NCI-H2029 treated with DMSO at 0.1 percent for 48 hours (cell line): ENCODE measurements around the gene GRAMD2A.

ENCODE experiments used
- DNase-seq: peaks from one replicate; lab custom pipeline; 2025; lab: John Stamatoyannopoulos, UW

The GRAMD2A gene

DNA sequence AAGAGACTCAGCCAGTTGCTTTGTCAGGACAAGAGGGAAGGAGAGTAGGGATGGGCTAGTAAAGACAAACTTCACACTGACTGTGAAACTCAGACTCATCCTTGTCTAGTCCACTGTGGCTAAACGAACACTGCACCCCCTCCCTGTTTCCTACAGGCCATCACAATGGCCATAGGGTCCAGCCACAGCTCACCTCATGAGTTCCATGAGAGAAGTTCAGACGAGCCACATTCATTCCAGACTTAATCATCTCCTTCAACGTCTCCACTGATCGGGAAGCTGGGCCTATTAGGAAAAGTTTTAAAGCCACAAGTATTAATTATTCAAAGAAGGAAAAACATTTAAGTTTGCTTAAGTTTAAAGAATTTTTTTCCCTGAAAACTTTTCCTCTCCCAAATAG is 19.6 kb upstream of the GRAMD2A start:
- no peak for DNase-seq

DNA sequence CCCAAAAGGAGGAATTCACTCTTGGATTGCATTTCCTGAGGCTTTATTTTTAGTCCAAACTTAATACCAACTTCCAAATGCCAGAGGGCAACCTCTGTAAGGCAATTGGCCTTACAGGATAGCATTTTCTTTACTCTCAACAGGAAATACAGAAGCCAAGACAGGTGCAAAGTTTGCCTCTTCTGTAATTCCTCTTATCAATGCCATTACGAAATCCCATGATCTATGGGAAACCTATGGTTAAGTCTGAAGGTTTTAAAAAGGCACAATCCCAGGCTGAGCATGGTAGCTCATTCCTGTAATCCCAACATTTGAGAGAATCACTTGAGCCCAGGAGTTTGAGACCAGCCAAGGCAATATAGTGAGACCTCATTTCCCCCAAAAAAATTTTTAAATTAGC is 18.5 kb upstream of the GRAMD2A start:
- no peak for DNase-seq

DNA sequence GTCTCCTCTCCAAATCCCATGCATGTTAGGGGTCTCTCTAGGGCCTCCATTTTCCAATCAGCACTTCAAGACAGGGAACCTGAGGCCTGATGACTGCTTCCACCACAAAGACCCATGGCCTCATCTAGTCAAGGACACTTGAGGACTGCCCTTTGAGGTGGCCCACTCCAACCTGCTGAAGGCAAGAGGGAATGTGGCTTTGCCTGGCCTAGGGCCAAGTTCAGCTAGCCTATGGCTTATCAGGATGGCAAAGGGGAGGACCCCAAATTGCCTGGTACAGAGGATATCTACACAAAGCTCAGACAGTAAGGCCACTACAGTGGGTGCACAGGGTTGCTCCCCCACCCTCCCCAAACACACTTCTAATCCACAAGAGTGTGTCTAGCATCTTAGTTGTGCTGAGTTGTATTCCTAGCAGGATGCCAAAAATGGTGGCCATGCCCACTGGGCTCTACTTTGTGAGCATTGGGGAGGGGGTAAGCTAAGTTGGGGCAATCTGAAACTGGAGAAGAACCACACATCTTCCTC is 10.0 kb upstream of the GRAMD2A start:
- no peak for DNase-seq

DNA sequence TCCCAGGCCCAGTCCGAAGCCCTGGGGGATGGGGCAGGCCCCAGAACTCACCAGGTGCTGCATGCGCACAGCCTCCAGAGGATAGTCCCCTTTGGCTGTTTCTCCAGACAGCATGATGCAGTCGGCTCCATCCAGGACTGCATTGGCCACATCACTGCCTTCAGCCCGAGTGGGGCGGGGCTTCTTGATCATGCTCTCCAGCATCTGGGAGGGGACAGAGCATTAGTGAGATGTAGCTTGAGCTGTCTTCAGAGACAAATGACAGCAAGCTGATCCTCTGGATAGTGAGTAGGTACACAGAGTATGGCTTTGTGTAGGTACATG is 9.1 kb upstream of the GRAMD2A start:
- DNase-seq: no peak

DNA sequence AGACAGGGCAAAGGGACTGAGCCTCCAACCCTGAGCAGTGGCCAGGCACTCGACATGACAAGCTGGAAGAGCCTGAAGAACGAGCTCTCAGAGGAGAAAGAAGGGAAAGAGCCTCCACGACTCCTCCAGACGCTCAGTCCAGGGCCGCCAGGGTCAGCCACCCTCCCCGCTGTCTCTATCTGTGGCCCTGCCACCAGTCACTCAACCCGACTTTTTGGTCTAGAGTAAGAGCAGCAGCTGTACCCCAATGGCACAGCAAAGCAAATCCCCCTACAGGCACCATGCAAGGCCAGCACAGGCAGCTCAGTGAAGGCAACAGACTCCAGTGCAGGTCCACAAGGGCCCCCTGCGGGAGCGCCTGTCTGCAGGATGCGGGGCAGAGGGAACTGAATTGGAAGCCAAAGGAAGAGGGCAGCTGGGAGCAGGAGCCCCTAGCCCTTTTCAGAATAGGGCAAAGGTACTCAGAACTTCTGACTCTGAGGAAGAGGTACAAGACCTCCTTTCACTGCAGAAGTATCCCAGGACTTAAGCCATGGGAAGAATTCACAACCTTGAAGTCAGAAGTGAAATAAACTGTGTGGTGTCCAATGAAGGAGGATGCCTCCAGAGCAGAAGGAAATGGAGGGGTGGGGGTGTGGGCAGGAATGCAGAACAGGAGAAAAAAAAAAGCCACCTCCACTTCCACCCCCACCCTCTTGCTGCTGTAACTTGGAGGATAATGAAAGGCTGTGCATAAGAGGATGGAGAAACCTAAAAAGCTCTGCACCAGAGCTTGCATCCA is 8.5 kb upstream of the GRAMD2A start:
- no peak for DNase-seq

DNA sequence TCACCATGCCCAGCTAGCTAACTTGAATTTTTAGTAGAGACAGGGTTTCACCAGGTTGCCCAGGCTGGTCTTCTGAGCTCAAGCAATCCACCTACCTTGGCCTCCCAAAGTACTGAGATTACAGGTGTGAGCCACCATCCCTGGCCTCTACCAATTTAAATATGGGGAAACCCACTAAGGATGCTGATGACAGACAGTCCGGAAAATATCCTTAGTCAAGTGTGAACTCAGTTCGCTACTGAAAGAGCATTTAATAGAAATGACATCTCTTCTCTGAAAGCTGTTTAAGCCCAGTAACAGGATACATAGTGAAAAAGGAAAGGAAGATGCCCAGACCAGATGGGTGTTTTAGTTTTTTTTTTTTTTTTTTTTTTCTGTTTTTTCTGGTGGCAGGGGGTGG is 7.7 kb upstream of the GRAMD2A start:
- DNase-seq: no peak

DNA sequence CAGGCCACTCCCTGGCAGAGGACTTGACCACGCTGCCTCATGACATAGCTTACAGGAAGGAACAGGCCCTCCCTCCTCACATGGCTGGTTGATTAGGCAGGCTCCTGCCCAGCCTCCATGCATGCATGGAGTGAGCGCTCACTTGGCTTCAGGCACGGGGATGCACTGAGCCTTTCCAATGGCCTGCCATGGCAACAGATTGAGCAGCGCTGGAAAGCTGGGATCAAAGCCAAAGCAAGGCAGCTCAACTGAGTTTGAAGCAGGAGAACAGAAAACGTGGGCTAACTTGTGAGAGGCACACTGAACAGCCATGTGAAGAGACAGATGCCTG is 5.9 kb upstream of the GRAMD2A start:
- DNase-seq: peak; percentile 11

DNA sequence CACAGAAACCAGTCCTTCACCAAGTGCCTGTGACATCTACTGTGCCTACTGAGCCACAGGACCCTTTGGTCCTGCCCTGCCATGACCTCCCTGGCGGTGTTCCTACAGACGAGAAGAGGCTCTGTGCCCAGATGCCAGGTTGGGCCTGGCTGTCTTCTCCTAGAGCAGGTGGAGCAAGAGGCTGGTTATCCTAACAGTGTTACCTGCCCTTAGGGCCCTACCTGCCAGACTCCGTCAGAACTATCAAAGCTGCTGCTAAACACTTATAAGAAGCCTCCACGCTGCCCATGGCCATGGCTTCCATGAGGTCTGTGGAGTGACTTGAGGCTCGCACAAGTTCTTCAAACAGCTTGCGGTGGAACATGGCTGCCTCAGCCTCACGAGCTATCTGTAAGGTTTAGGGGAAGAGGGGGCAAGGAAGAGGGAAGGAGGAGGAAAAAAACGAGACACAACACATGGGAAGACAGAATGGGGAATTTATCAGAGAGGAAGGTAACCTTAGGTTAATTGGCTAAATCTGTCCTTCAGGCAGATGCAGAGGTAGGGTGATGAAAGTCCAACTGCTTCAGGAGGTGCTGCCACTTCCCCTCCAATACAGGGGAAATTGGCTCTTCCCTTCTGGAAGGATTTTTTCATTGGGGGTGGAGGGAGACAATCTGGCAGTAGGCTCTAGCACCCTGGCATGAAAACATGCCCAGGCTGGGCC is 5.4 kb upstream of the GRAMD2A start:
- DNase-seq: no peak

DNA sequence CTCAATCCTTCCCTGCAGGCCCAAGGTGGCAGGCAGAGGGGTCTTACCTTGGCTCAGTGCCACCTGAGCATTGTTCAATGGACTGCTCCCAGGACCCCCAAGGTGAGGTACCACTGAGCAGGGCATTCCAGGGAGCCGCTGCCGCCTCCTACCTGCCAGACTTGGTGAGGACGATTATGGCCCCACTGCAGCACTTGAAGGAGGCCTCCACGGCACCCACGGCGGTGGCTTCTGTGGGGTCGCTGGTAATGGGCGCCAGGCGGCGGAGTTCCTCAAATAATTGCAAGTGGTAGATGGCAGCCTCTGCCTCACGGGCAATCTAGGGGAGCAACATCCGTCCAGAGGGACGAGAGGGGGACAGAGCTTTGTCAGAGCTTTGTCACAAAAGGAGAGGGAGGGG is 4.7 kb upstream of the GRAMD2A start:
- DNase-seq: no peak

DNA sequence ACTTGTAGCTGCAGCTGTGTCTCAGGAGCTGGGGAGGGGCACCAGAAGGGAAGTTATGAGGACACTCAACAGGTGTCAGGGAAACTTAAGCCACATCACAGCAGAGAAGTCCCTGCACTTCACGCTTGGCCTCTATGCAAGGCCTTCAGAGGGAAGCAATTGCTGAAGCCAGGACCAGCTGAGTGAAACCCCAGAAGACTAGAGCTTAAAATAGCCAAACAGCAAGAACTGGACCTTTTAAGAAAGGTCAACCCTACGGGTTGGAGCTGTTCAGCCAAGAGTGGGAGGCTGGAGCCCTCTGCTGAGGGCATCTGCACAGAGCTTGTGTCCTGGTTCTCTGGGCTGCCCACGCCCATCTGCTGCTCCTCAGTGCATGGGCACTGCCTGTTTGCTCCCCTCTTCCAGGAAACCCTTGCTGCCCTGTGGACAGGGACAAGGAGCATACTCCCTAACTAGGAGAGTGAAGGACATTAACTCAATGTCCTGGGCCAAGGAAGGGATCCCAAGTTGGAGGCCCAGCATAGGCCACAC is 3.9 kb upstream of the GRAMD2A start:
- no peak for DNase-seq

DNA sequence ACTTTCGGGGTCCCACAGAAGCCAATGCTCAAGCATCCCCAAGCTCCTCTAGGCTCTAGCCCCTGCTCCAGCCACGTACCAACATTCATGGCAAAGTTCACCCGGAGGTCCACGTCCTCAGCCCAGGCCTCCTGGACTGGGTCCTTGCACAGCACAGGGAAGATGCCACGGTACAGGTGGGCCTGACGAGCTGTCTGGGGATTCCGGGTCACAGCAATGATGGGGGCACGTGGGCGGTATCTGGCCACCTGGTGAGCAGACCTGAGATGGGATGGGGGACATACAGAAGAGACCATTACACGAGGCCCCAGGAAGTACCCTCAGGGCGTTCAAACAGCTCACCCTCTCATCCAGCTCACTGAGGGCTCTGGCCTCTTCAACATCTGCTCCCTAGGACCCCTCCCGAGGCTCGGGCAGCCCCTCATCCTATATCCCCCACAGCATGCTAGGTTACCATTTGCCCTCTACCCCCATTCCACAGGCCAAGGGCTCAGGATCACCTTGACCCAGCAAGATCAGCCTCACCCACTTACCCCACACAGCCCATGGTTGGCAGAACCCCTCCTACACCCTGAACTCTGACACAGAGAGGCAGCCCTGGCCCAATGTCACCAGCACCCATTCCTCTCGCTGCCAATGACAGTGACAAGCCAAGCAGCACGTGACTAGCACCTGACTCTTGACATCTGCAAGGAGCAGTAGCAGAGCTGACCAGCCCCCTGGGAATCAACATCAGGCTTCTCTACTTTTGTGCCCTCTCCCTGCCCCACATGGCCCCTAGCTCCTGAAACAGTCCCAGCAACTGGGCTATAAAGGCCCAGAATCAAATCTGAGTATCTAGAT is 3.0 kb upstream of the GRAMD2A start:
- no peak for DNase-seq

DNA sequence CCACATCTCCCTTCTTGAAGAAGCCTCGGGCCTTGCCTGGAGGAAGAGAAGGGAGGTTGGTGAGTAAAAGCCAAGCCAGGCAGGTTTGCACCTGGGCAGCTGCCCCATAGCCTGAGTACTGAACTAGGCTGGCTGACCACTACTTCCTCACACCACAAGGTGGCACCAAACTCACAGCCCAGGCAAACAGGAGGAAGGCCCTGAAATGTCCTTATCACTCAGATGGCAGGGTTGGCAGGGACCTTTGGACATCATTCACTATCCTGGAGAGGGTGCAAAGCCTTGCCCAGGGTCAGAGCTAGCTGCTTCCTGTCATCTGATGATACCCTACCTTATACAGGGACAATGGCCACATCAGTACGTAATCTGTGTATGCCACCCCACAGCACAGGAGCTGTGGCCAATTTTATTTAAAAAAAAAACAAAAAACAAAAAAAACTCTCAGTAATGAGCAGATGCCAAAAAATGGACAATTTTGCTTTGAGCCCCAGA is 2.2 kb upstream of the GRAMD2A start:
- peak; percentile 14 for DNase-seq

DNA sequence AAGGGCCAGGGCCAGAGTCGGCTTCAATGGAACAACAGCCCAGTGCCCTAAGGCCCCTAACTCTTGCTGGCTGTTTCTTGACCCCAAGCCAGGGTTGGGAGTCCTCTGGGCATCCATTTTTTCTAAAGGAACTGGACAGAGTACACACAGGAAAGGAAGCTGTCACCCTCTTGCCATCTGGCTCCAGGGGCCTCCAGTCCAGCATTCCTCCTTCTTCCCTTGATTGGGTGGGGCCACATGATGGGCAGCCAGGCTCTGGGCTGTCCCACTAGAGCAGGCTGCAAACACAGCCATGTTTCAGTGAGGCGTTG is 1.6 kb upstream of the GRAMD2A start:
- no peak for DNase-seq

DNA sequence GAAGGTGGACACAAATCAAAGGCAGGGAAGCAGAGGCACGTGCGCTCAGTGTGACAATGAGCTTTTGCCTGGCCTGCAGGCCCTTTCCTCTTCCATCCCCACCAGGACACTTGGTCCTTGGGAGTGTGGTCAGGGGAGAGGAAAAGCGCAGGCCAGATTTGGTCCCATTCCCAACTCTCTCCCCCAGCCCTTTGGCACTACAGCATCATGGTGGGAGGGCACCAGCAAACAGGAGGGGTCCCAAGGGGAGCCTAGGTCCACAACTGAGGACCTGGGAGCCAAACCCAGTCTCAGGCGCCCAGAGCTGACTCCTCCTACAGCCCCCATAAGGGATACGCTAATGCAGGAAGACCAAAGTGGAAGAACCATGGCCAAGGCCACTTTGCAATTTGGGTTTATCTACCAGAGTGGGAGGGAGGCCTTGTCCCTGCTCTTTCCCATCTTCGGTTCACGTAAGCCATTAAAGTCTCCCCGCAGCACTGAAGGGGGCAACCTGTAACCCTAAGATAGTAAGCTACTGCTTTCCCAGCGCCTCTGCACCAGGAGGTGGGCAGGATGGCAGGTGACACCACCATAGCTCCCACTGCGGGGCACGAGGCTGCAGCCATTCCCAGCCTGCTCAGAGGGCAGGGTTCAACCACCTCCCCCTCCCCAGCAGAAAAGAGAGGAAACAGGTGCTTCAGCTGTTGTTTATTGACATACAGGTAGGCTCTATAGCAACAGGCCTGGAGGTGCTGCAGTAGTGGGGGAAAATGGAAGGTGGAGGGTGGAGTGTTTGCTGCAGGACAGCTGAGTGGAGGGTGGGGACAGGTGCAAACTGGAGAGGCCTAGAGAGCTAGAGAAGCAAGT is 993 bp upstream of the GRAMD2A start:
- DNase-seq: peak; percentile 71

DNA sequence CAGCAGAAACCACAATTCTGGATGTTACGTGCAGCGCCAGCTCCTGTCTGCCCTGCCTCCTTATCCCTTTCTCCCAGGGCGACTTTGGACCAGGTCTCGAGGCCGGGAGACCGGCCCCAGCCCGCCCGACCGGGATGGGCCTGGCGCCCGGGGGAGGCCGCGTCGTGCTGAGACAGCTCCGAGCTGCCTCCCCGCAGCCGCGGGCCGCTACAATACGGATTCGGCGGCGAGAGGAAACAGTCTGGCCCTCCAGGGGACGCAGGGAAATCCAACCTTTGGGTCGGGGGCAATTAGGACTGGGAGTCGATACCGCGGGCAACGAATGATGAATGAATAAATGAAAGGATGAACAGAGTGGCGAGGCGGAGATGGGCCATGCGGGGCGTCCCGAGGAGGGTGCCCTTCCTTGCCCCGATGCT is 537 bp downstream of the GRAMD2A start:
- no peak for DNase-seq

DNA sequence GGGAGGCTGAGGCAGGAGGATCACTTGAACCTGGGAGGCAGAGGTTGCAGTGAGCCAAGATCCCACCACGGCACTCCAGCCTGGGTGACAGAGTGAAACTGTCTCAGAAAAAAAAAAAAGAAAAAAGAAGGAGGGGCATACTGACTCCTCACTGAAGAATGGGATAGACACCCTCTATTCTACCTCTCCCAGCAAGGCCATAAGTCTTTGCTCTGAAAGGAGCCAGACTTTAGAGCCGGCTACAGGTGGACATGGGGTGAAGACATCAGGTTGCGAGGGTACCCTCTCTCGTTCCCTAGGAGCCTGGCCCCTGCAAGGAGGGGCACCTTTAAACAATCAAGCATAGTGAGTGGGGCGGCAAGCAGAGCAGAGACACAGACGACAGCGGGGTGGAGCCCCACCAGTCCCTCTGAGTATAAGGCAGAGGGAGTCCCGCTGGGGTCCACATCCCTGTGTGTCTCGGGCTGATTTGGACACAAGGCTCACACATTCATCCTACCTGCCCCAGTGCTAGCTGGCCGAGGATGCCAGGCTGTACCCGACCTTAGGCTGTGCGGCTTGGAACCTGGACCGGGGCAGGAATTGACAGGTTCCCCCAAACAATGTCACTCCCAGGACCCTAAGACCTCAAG is 1.1 kb downstream of the GRAMD2A start:
- no peak for DNase-seq

DNA sequence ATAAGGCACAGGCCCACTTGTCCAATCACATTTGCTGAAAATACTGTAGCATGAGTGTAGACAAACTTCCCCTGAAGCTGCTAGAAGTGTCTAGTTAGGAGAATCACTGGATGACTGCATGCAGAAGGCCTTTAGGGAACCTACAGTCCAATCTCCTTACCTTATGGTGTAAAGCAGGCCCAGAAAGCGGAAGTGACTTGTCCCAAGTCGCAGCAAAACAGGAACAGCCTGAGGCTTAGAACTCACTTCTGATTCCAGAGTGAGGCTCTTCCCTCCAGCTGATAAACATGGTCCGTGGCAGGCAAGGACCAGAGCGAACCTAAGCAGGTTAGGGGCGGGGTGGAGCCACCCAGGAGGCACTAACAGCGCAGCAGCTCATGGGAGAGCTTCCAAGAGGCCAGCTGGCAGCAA is 2.5 kb downstream of the GRAMD2A start:
- DNase-seq: no peak

DNA sequence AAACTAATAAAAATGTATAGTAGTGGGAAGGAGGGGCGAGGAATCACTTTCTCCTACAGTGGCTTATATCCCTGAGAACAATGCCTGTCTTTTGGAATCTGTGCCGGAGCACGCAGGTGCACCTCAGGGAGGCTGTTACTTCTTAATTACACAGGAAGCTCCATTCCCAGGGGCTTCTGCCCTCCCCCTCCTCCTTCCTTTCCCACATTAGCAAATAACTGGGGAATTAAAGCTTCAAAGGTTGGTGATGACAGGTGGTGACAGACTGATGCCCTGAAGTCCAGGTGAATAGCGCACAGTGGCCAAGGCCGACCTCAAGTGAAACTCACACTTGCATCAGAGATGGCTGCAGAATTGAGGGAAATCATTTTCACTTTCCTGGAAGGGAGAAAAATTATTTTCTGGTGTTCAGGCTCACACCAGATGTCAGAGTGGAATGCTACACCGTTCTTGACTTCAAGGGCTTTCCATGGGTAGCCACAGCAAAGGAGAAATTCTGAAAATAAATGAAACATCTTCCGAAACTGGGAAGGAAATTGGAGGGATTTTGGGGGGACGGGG is 3.7 kb downstream of the GRAMD2A start:
- DNase-seq: no peak

DNA sequence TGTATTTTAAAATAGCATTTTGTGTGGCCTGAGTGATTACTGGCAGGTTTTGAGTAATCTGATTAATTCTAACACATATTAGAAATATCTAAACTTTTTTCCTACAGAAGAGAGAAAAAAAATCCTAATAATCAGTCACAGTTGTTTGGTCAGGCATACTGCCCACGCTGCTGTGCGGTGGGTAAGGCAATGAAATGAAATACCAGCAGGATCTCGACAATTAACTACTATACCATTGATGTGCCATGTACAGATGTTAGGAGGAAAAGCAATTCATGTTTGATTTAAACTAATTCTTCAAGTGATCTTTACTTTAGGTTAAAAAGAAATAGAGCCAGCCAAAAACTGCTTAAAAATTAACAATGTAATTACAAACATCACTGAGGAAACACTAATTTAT is 5.2 kb downstream of the GRAMD2A start:
- no peak for DNase-seq

DNA sequence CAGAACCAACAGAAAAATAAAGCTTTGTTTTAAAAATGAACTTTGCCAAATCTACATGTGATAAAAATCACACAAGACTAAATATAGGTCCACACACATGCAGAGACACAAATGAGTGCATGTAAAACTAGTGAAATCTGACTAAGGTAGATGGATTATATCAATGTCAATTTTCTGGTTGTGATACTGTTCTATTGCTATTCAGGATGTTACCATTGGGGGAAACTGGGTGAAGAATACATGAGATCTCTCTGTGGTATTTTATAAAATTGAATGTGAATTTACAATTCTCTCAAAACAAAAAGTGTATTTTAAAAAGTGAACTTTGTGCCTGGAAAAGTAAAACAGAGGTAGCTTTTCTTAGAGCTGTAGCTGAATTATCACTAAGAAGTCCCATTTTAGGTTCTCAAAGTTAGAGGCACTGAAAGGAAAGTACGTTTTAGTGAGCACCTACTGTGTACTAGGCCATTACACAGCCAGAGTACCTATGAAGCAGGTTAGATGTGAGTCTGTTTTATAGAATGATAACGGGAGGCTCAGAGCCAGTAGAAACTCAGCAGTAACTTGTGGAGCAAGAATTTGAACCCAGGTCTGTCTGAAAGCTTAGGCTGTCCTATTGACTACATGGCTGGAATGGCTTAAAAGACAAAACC is 8.2 kb downstream of the GRAMD2A start:
- DNase-seq: no peak
